Measurements from ENCODE around the gene GORASP2. TPM values are rescaled to one million over a fixed set of nuclear protein-coding genes. Genes with fewer than 3 reads are reported as not detected.

The GORASP2 gene
- total RNA-seq, 1 donor from 2014 or later = 126 TPM

DNA sequence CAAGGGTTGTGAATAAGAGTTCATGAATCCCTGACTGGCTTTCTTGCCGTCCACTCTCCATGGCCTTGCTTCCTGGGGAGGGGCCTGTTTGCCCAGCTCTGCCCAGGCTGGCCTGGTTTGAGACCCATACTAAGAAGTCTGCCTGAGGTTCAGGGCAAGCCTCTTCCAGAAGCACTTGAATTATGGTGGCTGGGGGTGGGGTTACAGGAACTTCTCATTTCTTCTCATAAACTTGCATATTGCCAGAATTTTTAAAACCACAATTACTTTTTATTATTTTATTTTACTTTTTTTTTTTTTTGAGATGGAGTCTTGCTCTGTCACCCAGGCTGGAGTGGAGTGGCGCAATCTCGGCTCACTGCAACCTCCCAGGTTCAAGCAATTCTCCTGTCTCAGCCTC lies 42.0 kb downstream of the GORASP2 start:
- Mint-ChIP-seq H3K9me3 (ENCODE audit: low read depth) (no peaks in the 10 kb centered on the region), H3K27me3 (ENCODE audit: low read depth) (no peaks in the 10 kb centered on the region), H3K36me3 (ENCODE audit: low read depth) (peaks cover 16% of the 10 kb centered on the region), H3K27ac (ENCODE audit: unreplicated experiment) (no peak overlapping the region), H3K4me3 (ENCODE audit: unreplicated experiment) (no peak overlapping the region), H3K4me1 (ENCODE audit: low read depth) (peaks cover 17% of the 10 kb centered on the region)
- no peak for DNase-seq (ENCODE audit: low spot score)
- TF ChIP-seq, protein P1, sequence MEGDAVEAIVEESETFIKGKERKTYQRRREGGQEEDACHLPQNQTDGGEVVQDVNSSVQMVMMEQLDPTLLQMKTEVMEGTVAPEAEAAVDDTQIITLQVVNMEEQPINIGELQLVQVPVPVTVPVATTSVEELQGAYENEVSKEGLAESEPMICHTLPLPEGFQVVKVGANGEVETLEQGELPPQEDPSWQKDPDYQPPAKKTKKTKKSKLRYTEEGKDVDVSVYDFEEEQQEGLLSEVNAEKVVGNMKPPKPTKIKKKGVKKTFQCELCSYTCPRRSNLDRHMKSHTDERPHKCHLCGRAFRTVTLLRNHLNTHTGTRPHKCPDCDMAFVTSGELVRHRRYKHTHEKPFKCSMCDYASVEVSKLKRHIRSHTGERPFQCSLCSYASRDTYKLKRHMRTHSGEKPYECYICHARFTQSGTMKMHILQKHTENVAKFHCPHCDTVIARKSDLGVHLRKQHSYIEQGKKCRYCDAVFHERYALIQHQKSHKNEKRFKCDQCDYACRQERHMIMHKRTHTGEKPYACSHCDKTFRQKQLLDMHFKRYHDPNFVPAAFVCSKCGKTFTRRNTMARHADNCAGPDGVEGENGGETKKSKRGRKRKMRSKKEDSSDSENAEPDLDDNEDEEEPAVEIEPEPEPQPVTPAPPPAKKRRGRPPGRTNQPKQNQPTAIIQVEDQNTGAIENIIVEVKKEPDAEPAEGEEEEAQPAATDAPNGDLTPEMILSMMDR (IDR thresholded peaks at IDR 0.05) = no peak

DNA sequence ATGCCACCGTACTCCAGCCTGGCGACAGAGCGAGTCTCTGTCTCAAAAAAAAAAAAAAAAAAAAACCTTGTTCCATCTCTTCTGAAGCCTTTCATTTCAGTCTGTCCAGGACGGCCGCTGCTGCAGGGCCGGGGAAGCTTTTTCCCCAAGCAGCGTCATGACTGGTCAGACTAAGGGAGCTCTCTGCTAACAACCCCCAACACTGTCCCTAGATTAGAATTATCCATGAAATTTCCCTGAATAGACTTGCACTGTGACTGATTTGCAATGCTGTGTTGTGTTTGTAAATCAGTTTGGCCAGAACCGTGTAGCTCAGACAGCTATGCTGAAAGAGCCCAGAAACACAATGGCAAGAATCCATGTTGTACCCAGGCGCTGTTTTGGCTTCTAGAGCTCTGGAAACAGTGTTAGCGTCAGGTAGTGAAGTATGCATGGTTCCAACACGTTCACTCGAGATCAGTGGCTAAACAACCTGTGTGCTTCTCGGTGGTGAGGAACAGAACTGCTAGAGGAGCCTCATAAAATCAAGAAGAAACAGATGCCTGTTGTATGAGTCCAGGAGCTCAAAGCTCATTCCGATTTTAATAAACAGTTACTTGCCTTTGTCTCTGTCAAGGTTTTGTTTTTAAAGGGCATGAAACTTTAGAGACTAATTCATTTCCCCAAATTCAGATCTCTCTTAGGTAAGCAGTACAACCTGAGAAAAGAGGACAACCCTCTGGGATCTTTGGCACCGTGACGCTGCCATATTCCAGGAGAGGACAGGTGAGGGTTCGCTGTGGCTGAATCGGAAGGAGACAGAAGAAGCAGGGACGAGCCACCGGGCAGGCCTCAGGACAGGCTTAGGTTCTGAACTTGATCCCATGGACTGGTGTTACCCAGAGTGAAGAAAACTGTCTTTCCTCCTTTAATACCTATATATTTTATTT lies 43.5 kb downstream of the GORASP2 start:
- TF ChIP-seq, protein P1 (IDR thresholded peaks at IDR 0.05) = no peak
- no peaks in the 10 kb centered on the region for H3K9me3 Mint-ChIP-seq (ENCODE audit: low read depth)
- peak overlapping the region; percentile 49 for H3K27ac Mint-ChIP-seq (ENCODE audit: unreplicated experiment)
- no peaks in the 10 kb centered on the region for H3K27me3 Mint-ChIP-seq (ENCODE audit: low read depth)
- peaks cover 17% of the 10 kb centered on the region for H3K4me1 Mint-ChIP-seq (ENCODE audit: low read depth)
- H3K36me3 Mint-ChIP-seq (ENCODE audit: low read depth) = peaks cover 6% of the 10 kb centered on the region
- peak overlapping the region; percentile 57 for H3K4me3 Mint-ChIP-seq (ENCODE audit: unreplicated experiment)
- DNase-seq (ENCODE audit: low spot score) = no peak

DNA sequence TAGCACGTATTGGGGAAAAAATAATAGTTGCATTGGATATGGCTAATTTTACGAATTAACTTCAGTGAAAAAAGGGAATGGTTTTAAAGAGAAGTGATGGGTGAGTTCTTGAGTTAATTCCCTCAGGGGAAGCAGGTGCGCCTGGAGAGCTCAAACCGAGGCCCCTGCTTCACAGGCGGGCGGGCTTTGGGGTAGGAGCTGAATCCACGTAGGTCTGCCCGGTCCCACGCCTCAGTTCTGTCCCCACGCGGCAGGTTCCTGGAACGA lies 44.1 kb downstream of the GORASP2 start:
- H3K27ac Mint-ChIP-seq (ENCODE audit: unreplicated experiment) = no peak overlapping the region

DNA sequence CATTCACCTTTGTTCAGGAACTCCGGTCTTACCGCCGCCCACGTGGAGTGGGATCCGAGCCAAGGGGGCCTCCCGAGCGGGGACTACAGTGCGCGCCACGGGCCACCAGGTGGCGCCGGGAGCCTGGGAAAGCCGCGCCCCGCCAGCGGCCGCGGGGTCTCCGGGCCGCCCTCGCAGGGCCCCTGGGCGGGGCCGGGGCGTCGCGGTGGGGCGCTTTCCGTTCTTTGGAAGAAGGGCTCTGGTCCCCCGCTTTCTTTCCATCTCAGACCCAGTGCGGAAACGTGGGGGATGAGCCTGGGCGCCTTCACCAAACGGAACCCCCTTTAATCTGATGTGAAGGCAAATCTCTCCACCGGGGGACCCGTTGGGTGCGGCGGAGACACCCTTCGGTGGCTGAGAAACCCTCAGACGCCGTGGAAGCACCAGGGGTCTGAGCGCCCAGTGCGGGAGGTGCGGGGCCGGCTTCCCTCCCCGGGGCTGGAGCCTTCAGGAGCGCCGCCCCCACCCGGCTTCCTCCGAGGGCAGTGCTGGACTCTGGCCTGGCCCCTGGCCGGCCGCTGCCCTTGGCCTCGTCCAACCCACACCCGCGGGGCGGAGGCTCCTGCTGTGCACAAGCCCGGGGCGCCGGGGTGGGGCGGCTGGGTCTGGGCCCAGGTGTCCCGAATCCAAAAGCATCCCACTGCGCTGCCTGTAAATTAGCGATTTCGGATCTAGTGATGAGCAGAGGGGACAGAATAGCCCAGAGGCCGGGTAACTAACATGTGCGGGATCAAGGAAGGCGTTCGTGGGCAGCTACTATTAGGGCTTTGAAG lies 44.6 kb downstream of the GORASP2 start:
- DNase-seq (ENCODE audit: low spot score) = no peak
- TF ChIP-seq, protein P1 (IDR thresholded peaks at IDR 0.05) = peak; percentile 96
- Mint-ChIP-seq H3K9me3 (ENCODE audit: low read depth) (no peaks in the 10 kb centered on the region), H3K4me1 (ENCODE audit: low read depth) (peaks cover 17% of the 10 kb centered on the region), H3K4me3 (ENCODE audit: unreplicated experiment) (peak overlapping the region; percentile 69), H3K27me3 (ENCODE audit: low read depth) (no peaks in the 10 kb centered on the region), H3K27ac (ENCODE audit: unreplicated experiment) (peak overlapping the region; percentile 74), H3K36me3 (ENCODE audit: low read depth) (peaks cover 2% of the 10 kb centered on the region)

More for the DNA sequence above, 44.1 kb downstream of the GORASP2 start:
- peaks cover 17% of the 10 kb centered on the region for H3K4me1 Mint-ChIP-seq (ENCODE audit: low read depth)
- H3K36me3 Mint-ChIP-seq (ENCODE audit: low read depth) = peaks cover 2% of the 10 kb centered on the region
- no peak for DNase-seq (ENCODE audit: low spot score)
- H3K4me3 Mint-ChIP-seq (ENCODE audit: unreplicated experiment) = peak overlapping the region; percentile 57
- no peaks in the 10 kb centered on the region for H3K27me3 Mint-ChIP-seq (ENCODE audit: low read depth)
- no peaks in the 10 kb centered on the region for H3K9me3 Mint-ChIP-seq (ENCODE audit: low read depth)
- TF ChIP-seq, protein P1 (IDR thresholded peaks at IDR 0.05) = no peak

DNA sequence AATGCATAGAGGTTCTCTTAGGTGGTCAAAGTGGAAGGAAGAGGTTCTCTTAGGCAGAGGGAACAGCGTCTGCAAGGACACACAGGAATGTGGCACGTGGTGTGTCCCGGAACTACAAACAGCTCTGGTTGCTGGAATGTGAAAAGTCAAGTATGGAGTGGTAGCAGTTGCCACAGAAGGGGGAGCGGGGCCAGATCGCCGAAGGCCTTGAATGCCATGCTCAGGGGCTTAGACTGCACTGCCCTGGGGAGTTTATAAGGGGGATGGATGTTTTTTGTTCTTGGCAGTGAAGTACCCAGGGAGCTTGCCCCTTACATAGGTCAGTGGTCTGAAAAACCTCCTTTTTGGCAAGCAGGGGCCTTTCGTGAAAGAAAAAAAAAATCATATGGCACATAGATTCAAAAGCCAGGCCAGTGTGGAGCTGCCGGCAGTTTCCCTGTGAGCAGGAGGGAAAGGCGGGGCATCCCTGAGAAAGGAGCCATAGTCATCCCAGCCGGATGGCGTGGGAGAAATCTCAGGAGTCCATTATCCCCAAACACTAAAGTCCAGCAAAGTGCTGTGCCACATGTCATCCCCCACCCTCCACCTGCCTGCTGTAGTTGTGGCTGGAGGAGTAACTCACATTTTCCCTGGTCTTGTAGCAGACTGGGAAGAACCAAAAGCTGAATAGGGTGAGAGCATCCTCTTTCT lies 45.4 kb downstream of the GORASP2 start:
- peak overlapping the region; percentile 74 for H3K27ac Mint-ChIP-seq (ENCODE audit: unreplicated experiment)
- TF ChIP-seq, protein P1 (IDR thresholded peaks at IDR 0.05) = no peak
- no peak for DNase-seq (ENCODE audit: low spot score)
- H3K4me3 Mint-ChIP-seq (ENCODE audit: unreplicated experiment) = peak overlapping the region; percentile 63
- H3K4me1 Mint-ChIP-seq (ENCODE audit: low read depth) = peaks cover 17% of the 10 kb centered on the region
- no peaks in the 10 kb centered on the region for H3K36me3 Mint-ChIP-seq (ENCODE audit: low read depth)
- no peaks in the 10 kb centered on the region for H3K27me3 Mint-ChIP-seq (ENCODE audit: low read depth)
- H3K9me3 Mint-ChIP-seq (ENCODE audit: low read depth) = no peaks in the 10 kb centered on the region
